ENCODE results near the gene TMEM239.

- TF ChIP-seq CTCF (conservative IDR thresholded peaks at IDR 0.05) (no peak), EZH2 (IDR thresholded peaks at IDR 0.05; ENCODE audit: low read depth) (no peak)
Measured at GRCh38 chr20:2794866-2795447, 21.2 kb upstream of the TMEM239 start.
